GM21529 (cell line): ENCODE data around the gene GMDS.

ENCODE experiments used
- ATAC-seq: cut with Tn5 transposase; IDR thresholded peaks from one replicate; pipeline ENCODE4 v1.9.1; 2021; ENCODE audit not compliant: unreplicated experiment

Gene GMDS

GRCh38 chr6:1786455-1787453 lies 458.7 kb downstream of the GMDS start:
- ATAC-seq: peak; percentile 83

- ATAC-seq: no peak
These were observed 461.0 kb downstream of the GMDS start for GRCh38 chr6:1784422-1784884.

- ATAC-seq: no peak
These were observed 463.6 kb downstream of the GMDS start for GRCh38 chr6:1781817-1782184.

- ATAC-seq: no peak
These were observed 464.1 kb downstream of the GMDS start for GRCh38 chr6:1781152-1781816.

- ATAC-seq: no peak
These were observed 465.0 kb downstream of the GMDS start for GRCh38 chr6:1780251-1780867.

- ATAC-seq: no peak
These were observed 466.6 kb downstream of the GMDS start for GRCh38 chr6:1778686-1779235.

GRCh38 chr6:1777921-1778685 lies 467.3 kb downstream of the GMDS start:
- no peak for ATAC-seq

- no peak for ATAC-seq
These were observed 470.0 kb downstream of the GMDS start for GRCh38 chr6:1775441-1775840.

- no peak for ATAC-seq
These were observed 471.0 kb downstream of the GMDS start for GRCh38 chr6:1774226-1774915.

GRCh38 chr6:1773700-1774099 lies 471.7 kb downstream of the GMDS start:
- ATAC-seq: no peak

- no peak for ATAC-seq
These were observed 474.3 kb downstream of the GMDS start for GRCh38 chr6:1770968-1771723.

GRCh38 chr6:1770435-1770843 lies 475.0 kb downstream of the GMDS start:
- no peak for ATAC-seq

GRCh38 chr6:1767481-1768246 lies 477.7 kb downstream of the GMDS start:
- ATAC-seq: no peak

- no peak for ATAC-seq
These were observed 478.8 kb downstream of the GMDS start for GRCh38 chr6:1766654-1767053.

- ATAC-seq: no peak
These were observed 480.1 kb downstream of the GMDS start for GRCh38 chr6:1765160-1765903.

GRCh38 chr6:1764397-1764987 lies 480.9 kb downstream of the GMDS start:
- ATAC-seq: no peak

- ATAC-seq: no peak
These were observed 482.0 kb downstream of the GMDS start for GRCh38 chr6:1763404-1763803.
